Retinal pigment epithelial cell (primary cell): Measurements from ENCODE around the gene DACH1.
A peak's percentile ranks its signal among the peaks of the same experiment; 100 is the strongest.
"Not testable (repeated sequence)": the region's sequence is repeated elsewhere in the genome, so short reads cannot be mapped to it uniquely, and the experiment has no call there.

Experiments used
- DNase-seq: peaks from one replicate; pipeline ENCODE4 v3.0.0-alpha.2; 2010; ENCODE audit warnings: low read depth
- H3K4me3 ChIP-seq: 2 replicates; pipeline ENCODE4 v1.5.1; 2011; ENCODE audit warnings: mild to moderate bottlenecking, low read length, control low read depth, moderate library complexity
- TF ChIP-seq, protein P1 (sequence below): conservative IDR thresholded peaks from 2 replicates; pipeline ENCODE4 v1.5.1; 2011; ENCODE audit warnings: low read depth, low read length, control low read depth, inconsistent platforms

Gene DACH1

DNA sequence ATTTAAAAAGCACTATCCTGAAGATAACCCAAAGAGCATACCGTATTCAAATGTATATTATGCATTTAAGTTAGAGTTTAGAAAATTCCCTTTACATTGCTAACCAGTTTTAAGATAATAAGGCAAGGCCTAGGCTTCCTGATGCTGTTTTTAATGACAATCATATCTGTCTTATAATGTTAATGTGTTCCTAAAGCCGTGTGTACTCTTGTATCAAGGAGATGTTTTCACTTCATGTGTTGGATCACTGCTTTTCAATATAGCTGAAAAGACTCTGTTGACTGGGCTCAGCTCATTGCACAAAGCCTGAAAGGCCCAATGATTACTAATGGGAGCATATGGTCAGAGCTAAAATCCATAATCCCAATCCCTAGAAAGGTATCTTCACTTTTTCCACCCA lies 81.6 kb downstream of the DACH1 start:
- no peak overlapping the region for H3K4me3 ChIP-seq
- TF ChIP-seq, protein P1, sequence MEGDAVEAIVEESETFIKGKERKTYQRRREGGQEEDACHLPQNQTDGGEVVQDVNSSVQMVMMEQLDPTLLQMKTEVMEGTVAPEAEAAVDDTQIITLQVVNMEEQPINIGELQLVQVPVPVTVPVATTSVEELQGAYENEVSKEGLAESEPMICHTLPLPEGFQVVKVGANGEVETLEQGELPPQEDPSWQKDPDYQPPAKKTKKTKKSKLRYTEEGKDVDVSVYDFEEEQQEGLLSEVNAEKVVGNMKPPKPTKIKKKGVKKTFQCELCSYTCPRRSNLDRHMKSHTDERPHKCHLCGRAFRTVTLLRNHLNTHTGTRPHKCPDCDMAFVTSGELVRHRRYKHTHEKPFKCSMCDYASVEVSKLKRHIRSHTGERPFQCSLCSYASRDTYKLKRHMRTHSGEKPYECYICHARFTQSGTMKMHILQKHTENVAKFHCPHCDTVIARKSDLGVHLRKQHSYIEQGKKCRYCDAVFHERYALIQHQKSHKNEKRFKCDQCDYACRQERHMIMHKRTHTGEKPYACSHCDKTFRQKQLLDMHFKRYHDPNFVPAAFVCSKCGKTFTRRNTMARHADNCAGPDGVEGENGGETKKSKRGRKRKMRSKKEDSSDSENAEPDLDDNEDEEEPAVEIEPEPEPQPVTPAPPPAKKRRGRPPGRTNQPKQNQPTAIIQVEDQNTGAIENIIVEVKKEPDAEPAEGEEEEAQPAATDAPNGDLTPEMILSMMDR = no peak

DNA sequence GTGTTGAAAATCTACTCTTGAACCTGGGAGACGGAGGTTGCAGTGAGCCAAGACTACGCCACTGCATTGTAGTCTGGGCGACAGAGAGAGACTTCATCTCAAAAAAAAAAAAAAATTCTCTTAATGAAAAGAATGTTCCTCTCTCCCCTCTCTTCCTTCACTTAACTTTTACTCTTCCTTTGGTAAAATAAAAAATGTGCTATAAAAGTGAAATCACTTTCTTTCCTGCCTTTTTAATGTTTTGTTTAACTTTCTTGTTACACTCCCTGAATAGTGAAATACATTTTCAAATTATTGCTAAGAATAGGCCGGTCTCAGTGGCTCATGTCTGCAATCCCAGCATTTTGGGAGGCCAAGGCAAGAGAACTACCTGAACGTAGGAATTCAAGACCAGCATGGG lies 86.5 kb downstream of the DACH1 start:
- DNase-seq = no peak
- H3K4me3 ChIP-seq = no peak overlapping the region
- TF ChIP-seq, protein P1 = no peak

More for the DNA sequence above, 81.6 kb downstream of the DACH1 start:
- no peak for DNase-seq

DNA sequence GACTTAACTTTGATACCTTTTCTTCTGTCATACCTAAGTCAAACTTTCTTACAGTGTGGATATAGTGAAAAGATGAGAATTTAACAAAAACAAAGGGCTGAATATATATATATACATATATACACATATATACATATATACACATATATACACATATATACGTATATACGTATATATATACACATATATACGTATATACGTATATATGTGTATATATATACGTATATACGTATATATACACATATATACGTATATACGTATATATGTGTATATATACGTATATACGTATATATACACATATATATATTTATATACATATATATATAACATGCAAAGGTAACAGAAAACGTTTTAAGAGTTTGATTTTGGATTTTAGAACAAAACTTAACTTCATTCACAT lies 88.0 kb downstream of the DACH1 start:
- not testable (repeated sequence) for DNase-seq, H3K4me3 ChIP-seq

DNA sequence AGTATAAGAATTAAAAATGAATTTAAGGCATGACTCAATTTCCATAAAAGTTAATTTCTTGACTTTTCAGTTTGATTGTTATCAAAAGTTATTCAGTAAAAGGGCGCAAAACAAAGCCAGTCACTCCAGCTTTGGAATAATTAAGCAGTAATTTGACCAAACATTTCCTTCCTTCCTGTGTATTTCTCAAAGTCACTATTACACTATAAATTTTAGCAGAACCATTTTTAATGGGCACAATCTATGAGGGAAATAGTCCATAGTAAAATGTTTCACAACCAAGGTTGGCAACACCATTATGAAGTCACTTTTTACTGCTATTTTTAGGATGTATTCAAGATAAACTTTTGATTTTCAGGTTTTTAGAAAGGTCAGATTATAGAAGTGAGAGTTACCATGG lies 91.0 kb downstream of the DACH1 start:
- no peak overlapping the region for H3K4me3 ChIP-seq
- TF ChIP-seq, protein P1 = no peak
- DNase-seq = no peak

DNA sequence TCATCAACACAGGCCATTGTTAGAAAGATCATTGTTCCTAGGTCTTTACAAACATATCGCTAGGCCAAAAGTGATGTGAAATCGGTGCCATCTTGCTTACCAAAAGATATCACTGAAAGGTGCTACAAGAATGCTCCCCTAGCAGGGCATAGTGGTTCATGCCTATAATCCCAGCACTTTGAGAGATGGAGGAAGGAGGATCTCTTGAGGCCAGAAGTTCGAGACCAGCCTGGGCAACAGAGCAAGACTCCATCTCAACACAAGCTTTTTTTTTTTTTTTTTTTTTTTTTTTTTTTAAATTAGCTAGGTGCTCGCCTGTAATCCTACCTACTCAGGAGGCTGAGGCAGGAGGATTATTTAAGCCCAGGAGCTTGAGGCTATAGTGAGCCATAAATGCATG lies 92.1 kb downstream of the DACH1 start:
- no peak overlapping the region for H3K4me3 ChIP-seq
- DNase-seq = no peak
- TF ChIP-seq, protein P1 = no peak

DNA sequence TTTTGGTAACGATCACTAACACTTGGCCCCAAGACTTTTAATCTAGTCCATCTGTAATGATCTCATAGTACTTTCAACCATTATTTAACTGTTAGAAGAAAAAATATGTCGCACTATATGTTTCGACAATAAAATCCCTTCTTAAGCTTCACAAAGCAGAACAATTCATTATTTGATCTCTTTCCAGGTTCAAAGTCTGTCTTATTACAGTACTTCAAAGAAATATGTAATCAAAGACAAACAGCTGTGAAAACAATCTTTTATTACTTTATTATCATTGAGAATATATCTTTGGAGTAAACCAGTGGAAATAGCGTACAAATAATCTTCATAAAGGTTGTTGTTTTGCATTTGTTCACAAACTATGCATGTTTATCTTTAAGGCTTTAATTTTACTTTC lies 93.5 kb downstream of the DACH1 start:
- TF ChIP-seq, protein P1 = no peak
- DNase-seq = no peak
- H3K4me3 ChIP-seq = no peak overlapping the region

DNA sequence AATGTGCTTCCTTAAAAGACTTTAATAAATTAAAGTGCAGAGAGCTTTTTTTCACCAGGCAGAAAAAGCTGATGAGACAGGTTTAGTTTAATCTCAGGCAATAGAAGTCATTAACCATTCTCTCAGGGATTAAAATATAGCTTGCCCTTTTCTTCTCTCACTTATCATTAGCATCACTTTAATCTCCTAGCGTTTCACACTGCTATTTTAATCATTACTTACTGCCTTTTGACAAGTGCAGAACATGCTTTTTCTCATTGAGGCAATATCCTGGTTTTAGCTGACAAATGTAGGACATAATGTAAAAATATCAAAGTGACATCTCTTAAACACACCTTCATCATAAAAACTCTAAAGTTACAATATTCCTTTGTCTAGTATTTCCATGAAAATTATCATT lies 94.6 kb downstream of the DACH1 start:
- DNase-seq = peak; percentile 89
- no peak overlapping the region for H3K4me3 ChIP-seq
- TF ChIP-seq, protein P1 = no peak

DNA sequence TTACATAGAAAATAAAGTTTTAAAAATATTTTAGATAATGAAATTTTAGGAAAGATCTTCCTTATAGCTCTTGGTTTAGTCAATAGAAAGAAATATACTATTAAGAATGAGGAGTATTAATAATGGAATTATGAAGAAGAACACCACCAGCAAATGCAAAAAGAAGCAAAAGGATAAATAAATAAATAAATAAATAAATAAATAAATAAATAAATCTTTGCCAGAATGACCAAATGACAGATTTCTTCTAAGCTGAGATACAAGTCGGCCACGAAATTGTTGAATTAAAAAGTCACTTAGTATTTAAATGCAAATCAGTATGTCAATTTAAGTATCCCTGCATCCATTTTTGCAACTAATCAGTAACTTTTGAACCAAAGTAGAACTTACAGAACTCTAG lies 95.9 kb downstream of the DACH1 start:
- no peak overlapping the region for H3K4me3 ChIP-seq
- TF ChIP-seq, protein P1 = no peak
- no peak for DNase-seq
